Skeletal muscle satellite cell (primary cell): ENCODE results near the gene SMYD3.

Source experiments
- H3K27me3 ChIP-seq: 2 replicates; pipeline ENCODE4 v1.7.0; 2013; ENCODE audit warnings: low read length; ENCODE audit not compliant: control insufficient read depth, insufficient read depth
- H3K36me3 ChIP-seq: 2 replicates; pipeline ENCODE4 v1.7.0; 2013; ENCODE audit warnings: mild to moderate bottlenecking, control low read depth, low read length; ENCODE audit not compliant: insufficient read depth
- H3K4me1 ChIP-seq: 2 replicates; pipeline ENCODE4 v1.7.0; 2013; ENCODE audit warnings: low read length; ENCODE audit not compliant: control insufficient read depth, insufficient read depth
- H3K4me2 ChIP-seq: 2 replicates; pipeline ENCODE4 v1.7.0; 2013; ENCODE audit warnings: mild to moderate bottlenecking, low read length
- H3K4me3 ChIP-seq: 2 replicates; pipeline ENCODE4 v1.7.0; 2013; ENCODE audit warnings: low read length
- H3K9ac ChIP-seq: 2 replicates; pipeline ENCODE4 v1.7.0; 2013; ENCODE audit warnings: mild to moderate bottlenecking, low read depth, low read length, moderate library complexity
- H3K9me3 ChIP-seq: replicated peaks from 2 replicates; pipeline ENCODE4 v1.7.0; 2013; ENCODE audit warnings: mild to moderate bottlenecking, control low read depth, low read length

SMYD3 gene

GRCh38 chr1:246218686-246219085 lies 288.4 kb downstream of the SMYD3 start:
- Histone ChIP-seq H3K27me3 (no peaks in the 10 kb centered on the region), H3K4me3 (no peak overlapping the region), H3K9me3 (no peaks in the 10 kb centered on the region), H3K9ac (no peak overlapping the region), H3K36me3 (no peaks in the 10 kb centered on the region), H3K4me2 (no peak overlapping the region), H3K4me1 (peaks cover 23% of the 10 kb centered on the region)

- Histone ChIP-seq H3K4me2 (no peak overlapping the region), H3K9ac (no peak overlapping the region), H3K27me3 (no peaks in the 10 kb centered on the region), H3K9me3 (no peaks in the 10 kb centered on the region), H3K36me3 (no peaks in the 10 kb centered on the region), H3K4me3 (no peak overlapping the region), H3K4me1 (peaks cover 20% of the 10 kb centered on the region)
Observed at GRCh38 chr1:246216906-246217305, 290.2 kb downstream of the SMYD3 start.

- Histone ChIP-seq H3K9me3 (no peaks in the 10 kb centered on the region), H3K9ac (no peak overlapping the region), H3K4me1 (peaks cover 12% of the 10 kb centered on the region), H3K4me3 (no peak overlapping the region), H3K36me3 (no peaks in the 10 kb centered on the region), H3K4me2 (no peak overlapping the region), H3K27me3 (no peaks in the 10 kb centered on the region)
Observed at GRCh38 chr1:246215510-246215903, 291.6 kb downstream of the SMYD3 start.

GRCh38 chr1:246214708-246215509 lies 292.2 kb downstream of the SMYD3 start:
- Histone ChIP-seq H3K36me3 (no peaks in the 10 kb centered on the region), H3K9ac (no peak overlapping the region), H3K27me3 (no peaks in the 10 kb centered on the region), H3K4me1 (peaks cover 12% of the 10 kb centered on the region), H3K4me2 (no peak overlapping the region), H3K4me3 (no peak overlapping the region), H3K9me3 (no peaks in the 10 kb centered on the region)

- Histone ChIP-seq H3K27me3 (no peaks in the 10 kb centered on the region), H3K36me3 (no peaks in the 10 kb centered on the region), H3K4me3 (no peak overlapping the region), H3K9me3 (no peaks in the 10 kb centered on the region), H3K9ac (no peak overlapping the region), H3K4me1 (peaks cover 12% of the 10 kb centered on the region), H3K4me2 (no peak overlapping the region)
Observed at GRCh38 chr1:246213947-246214346, 293.1 kb downstream of the SMYD3 start.

GRCh38 chr1:246213502-246213901 lies 293.6 kb downstream of the SMYD3 start:
- H3K4me1 ChIP-seq, result peaks cover 12% of the 10 kb centered on the region
- no peaks in the 10 kb centered on the region for H3K9me3 ChIP-seq
- H3K4me2 ChIP-seq, result no peak overlapping the region
- H3K4me3 ChIP-seq, result no peak overlapping the region
- H3K9ac ChIP-seq, result no peak overlapping the region
- no peaks in the 10 kb centered on the region for H3K27me3 ChIP-seq
- no peaks in the 10 kb centered on the region for H3K36me3 ChIP-seq

- Histone ChIP-seq H3K27me3 (no peaks in the 10 kb centered on the region), H3K4me3 (no peak overlapping the region), H3K36me3 (no peaks in the 10 kb centered on the region), H3K9me3 (no peaks in the 10 kb centered on the region), H3K9ac (no peak overlapping the region), H3K4me2 (no peak overlapping the region), H3K4me1 (peaks cover 12% of the 10 kb centered on the region)
Observed at GRCh38 chr1:246213036-246213435, 294.0 kb downstream of the SMYD3 start.

- H3K36me3 ChIP-seq, result no peaks in the 10 kb centered on the region
- no peak overlapping the region for H3K4me3 ChIP-seq
- H3K4me1 ChIP-seq, result peaks cover 12% of the 10 kb centered on the region
- no peak overlapping the region for H3K4me2 ChIP-seq
- H3K9me3 ChIP-seq, result no peaks in the 10 kb centered on the region
- no peak overlapping the region for H3K9ac ChIP-seq
- H3K27me3 ChIP-seq, result no peaks in the 10 kb centered on the region
Observed at GRCh38 chr1:246212013-246212412, 295.1 kb downstream of the SMYD3 start.

- Histone ChIP-seq H3K4me1 (peaks cover 12% of the 10 kb centered on the region), H3K27me3 (no peaks in the 10 kb centered on the region), H3K9me3 (no peaks in the 10 kb centered on the region), H3K4me2 (no peak overlapping the region), H3K36me3 (no peaks in the 10 kb centered on the region), H3K4me3 (no peak overlapping the region), H3K9ac (no peak overlapping the region)
Observed at GRCh38 chr1:246210756-246211155, 296.3 kb downstream of the SMYD3 start.

GRCh38 chr1:246208105-246208504 lies 299.0 kb downstream of the SMYD3 start:
- Histone ChIP-seq H3K36me3 (no peaks in the 10 kb centered on the region), H3K27me3 (no peaks in the 10 kb centered on the region), H3K4me3 (no peak overlapping the region), H3K9me3 (no peaks in the 10 kb centered on the region), H3K4me1 (no peaks in the 10 kb centered on the region), H3K9ac (no peak overlapping the region), H3K4me2 (no peak overlapping the region)

- Histone ChIP-seq H3K4me1 (no peaks in the 10 kb centered on the region), H3K36me3 (no peaks in the 10 kb centered on the region), H3K4me3 (no peak overlapping the region), H3K9ac (no peak overlapping the region), H3K4me2 (no peak overlapping the region), H3K9me3 (no peaks in the 10 kb centered on the region), H3K27me3 (no peaks in the 10 kb centered on the region)
Observed at GRCh38 chr1:246203180-246203579, 303.9 kb downstream of the SMYD3 start.

GRCh38 chr1:246200738-246201137 lies 306.3 kb downstream of the SMYD3 start:
- Histone ChIP-seq H3K9me3 (no peaks in the 10 kb centered on the region), H3K4me2 (no peak overlapping the region), H3K9ac (no peak overlapping the region), H3K36me3 (no peaks in the 10 kb centered on the region), H3K27me3 (no peaks in the 10 kb centered on the region), H3K4me3 (no peak overlapping the region), H3K4me1 (no peaks in the 10 kb centered on the region)
